GM12864 (cell line): ENCODE data around the gene DHRS12.

Experiments used
- DNase-seq: peaks from one replicate; pipeline ENCODE4 v3.0.0-alpha.2; 2011; ENCODE audit warnings: low read depth
- H3K4me3 ChIP-seq: 2 replicates; pipeline ENCODE4 v1.5.1; 2011; ENCODE audit warnings: mild to moderate bottlenecking, low read depth, low read length, control low read depth
- CTCF ChIP-seq: IDR thresholded peaks from 2 replicates; pipeline ENCODE4 v1.5.1; 2011; ENCODE audit warnings: low read depth, mild to moderate bottlenecking, moderate library complexity, low read length, control low read depth, inconsistent platforms; ENCODE audit errors: missing control alignments

DHRS12 gene

GRCh38 chr13:51769455-51770127 lies 34.4 kb downstream of the DHRS12 start:
- DNase-seq = no peak
- TF ChIP-seq CTCF = no peak
- H3K4me3 ChIP-seq = no peak overlapping the region

- no peak for TF ChIP-seq CTCF
- no peak for DNase-seq
- H3K4me3 ChIP-seq = no peak overlapping the region
These were observed 35.0 kb downstream of the DHRS12 start for GRCh38 chr13:51768976-51769375.

DNA sequence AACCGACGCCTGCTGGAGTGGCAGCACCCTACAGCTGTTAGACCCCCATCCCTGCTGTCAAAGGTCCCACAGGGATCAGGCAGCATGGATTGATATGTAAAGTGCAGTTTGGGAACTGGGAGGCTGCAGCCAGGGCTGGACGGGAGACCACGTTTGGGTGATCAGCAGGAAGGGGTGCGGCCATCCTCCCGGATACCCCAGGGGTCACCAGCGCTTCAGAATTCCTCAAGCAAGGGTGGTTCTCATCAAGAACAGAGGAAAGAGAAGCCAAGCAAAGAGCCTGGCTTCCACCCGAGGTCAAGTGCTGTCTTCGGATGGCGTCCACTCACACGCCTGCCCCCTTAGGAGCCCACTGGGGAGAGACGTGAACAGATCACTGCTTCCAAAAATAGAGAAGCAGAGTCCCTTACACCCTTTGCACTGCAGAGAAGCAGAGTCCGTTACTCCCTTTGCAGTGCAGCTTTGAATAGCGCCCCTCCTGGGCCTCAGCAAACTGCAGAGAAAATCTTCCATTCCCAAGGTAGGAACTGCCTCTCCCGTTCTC lies 35.5 kb downstream of the DHRS12 start:
- no peak overlapping the region for H3K4me3 ChIP-seq
- DNase-seq = no peak
- no peak for TF ChIP-seq CTCF

- no peak for DNase-seq
- no peak overlapping the region for H3K4me3 ChIP-seq
- TF ChIP-seq CTCF = peak; percentile 15
These were observed 36.9 kb downstream of the DHRS12 start for GRCh38 chr13:51767100-51767499.

- H3K4me3 ChIP-seq = no peak overlapping the region; the same call in 1 of the 2 replicates
- TF ChIP-seq CTCF = no peak
These were observed 38.8 kb downstream of the DHRS12 start for GRCh38 chr13:51765142-51765515.

DNA sequence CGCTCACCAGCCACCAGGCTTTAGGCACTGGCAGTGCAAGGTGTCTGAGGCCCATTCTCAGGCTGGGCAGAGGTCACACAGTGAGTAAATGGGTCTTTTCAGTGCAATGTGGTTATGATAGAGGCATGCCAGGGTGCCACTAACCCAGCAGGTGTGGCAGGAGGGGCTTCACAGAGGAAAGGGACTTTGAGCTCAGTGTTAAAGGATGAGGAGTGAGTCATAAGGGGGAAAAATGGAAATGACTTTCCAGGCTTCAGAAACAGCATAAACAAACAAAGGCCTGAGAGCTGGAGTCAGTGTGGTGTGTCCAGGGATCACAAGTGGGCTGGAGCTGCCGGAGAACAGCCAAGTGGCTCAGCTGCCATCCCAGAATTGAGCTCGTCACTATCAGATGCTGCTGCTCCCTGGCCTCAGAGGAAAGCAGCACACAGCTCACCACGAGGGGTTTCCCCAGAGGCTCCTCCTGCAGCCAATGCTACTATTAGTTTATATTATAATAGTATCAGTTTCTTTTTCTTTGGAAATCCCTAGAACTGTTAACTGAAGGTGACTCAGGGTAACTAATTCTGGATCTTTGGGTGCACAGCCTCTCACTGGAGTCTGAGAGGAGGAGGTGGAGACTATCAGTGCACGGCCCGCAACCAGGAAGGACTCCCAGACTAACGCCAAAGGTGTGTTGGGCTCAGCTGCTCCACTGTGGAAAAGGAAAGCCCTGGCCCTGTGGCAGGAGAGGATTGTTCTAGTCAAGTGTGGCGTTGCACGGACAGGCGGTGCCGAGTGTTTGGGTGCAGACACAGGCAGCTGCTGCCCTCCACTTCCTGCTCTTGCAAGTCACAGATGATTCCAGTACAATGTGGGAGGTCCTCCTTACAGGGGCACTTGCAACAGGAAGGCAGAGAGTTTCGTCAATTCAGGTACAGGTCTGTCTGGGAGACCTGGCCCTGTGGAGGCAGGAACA lies 39.5 kb downstream of the DHRS12 start:
- peak; percentile 41 for DNase-seq
- peak overlapping the region; percentile 33 for H3K4me3 ChIP-seq
- TF ChIP-seq CTCF = peak; percentile 9

More at GRCh38 chr13:51765142-51765515, 38.8 kb downstream of the DHRS12 start:
- DNase-seq = no peak
